ENCODE results near the gene CRYGC.
"Not testable (repeated sequence)": the region's sequence is repeated elsewhere in the genome, so short reads cannot be mapped to it uniquely, and the experiment has no call there.

The CRYGC gene

DNA sequence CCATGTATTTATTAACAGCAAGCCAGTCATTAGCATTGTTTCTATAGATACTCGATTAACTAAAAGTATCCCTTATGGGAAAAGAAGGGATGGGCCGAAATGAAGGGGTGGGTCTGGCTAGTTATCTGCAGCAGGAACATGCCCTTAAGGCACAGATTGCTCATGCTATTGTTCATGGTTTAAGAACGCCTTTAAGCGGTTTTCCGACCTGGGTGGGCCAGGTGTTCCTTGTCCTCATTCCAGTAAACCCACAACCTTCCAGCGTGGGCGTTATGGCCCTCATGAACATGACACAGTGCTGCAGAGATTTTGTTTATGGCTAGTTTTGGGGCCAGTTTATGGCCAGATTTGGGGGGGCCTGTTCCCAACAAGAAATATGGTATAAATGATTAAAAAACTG lies 8.7 kb upstream of the CRYGC start:
- in situ Hi-C loops (cut with MboI; ENCODE audit: low sequenced_read_pairs), result not testable (repeated sequence)

DNA sequence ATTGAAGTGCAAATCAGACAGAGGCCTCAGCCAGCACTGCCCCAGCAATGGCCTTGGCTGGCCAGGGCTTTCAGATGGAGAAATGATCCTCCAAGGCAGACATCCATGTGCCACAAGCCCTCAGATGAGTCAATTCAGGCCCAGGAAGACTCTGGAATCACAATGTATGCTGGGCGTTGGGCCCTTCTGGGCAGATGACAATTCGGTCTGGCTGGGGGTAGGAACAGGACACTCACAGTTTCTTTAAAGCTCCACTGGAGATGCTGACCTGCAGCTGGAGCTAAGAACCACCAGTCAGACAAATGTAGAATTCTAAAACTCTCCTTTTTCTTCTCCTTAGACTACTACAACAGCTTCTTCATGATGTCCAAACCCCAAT lies 7.1 kb upstream of the CRYGC start:
- in situ Hi-C loops (cut with MboI; ENCODE audit: low sequenced_read_pairs), result no loop called here

DNA sequence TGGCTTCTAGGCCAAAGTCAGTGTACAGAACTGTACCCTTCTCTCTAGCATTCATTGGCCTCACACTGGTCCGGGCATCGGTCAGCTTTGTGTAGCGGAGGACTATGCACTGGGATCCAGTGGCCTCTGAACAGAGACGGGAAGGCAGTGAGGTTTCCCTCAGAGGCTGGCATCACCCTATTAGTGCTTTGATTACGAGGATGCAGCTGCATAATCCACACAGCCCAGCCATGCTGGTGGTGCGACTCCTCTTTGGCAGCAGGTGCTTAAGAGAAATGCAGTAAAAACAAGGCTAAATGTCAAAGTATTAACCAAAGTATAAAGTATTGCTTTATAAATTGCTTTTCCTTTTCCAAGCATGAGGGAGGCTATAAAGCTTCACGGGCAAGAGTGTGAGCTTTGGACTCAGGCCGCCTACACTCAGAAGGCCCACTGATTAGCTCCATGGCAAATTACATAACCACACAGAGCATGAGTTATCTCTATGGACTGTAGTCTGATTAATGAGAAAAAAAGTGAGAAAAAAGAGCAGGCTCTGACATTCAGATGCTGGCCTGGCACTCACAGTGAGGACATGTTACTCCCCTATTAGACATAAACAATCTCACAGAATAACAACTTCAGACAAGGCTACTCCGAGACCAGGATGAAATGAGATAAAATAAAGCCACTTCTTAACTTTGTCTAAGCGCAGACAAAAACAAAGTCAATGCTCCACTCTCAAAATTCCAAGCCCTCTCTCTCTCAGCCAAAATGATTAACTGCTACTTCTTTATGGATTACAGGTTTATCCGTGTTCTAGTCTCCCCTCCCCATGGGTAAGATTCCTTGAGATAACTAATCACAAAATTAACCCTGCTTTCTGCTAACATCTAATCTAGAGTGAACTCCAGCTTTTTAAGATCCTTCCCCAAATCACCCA lies 6.4 kb upstream of the CRYGC start:
- in situ Hi-C loops (cut with MboI; ENCODE audit: low sequenced_read_pairs), result no loop called here

DNA sequence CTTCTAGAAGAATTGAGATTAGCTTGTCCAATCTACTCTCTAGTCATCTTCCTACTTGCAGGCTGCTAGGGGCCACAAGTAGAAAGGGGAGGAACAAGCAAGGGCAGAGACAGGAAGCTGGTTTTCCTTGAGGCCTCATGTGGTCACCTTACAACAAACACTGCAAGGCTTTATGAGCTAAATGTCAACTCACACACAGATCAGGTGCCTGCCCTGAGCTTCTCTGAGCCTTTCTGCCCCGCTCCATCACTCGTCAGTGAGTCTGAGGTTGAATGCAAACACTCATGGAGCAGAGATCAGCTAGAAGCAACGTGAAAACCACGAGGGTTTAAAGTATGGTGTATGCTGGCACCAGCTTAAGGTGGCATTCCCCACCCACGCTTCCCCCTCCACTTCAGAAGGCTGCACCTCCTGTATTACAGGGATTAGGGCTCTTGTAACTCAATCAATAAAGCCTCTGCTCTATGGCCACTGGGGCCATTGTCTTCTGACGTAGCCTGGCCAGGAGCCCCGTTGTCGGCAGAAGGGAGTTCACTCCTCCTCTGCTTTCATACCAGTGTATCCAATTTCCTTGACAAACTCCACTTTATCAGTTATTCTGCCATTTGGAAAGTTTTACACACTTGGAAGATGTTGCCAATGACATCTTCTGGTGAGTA lies 5.4 kb upstream of the CRYGC start:
- in situ Hi-C loops (cut with MboI; ENCODE audit: low sequenced_read_pairs), result no loop called here

DNA sequence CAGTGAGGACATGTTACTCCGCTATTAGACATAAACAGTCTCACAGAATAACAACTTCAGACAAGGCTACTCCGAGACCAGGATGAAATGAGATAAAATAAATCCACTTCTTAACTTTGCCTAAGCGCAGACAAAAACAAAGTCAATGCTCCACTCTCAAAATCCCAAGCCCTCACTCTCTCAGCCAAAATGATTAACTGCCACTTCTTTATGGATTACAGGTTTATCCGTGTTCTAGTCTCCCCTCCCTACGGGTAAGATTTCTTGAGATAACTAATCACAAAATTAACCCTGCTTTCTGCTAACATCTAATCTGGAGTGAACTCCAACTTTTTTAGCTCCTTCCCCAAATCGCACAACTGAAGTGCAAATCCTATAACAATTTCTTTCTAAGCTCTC lies 1.1 kb upstream of the CRYGC start:
- in situ Hi-C loops (cut with MboI; ENCODE audit: low sequenced_read_pairs), result no loop called here

DNA sequence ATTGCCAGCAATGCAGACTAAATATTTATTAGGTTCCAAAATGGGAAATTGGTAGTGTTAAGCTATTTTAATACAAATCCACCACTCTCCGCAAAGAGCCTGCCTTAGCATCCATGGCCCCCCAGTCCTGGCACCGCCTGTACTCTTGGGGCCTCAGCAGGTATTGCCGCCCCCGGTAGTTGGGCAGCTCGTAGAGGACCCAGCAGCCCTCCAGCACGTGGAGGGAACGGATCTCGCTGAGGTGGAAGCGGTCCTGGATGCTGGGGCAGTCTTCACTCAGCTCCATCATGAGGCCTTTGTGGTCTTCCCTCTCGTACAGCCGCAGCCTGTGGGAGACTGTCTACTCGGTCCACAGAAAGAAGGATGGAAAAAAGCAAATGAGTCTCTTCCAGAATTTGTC lies 1.5 kb downstream of the CRYGC start:
- in situ Hi-C loops (cut with MboI; ENCODE audit: low sequenced_read_pairs), result no loop called here

DNA sequence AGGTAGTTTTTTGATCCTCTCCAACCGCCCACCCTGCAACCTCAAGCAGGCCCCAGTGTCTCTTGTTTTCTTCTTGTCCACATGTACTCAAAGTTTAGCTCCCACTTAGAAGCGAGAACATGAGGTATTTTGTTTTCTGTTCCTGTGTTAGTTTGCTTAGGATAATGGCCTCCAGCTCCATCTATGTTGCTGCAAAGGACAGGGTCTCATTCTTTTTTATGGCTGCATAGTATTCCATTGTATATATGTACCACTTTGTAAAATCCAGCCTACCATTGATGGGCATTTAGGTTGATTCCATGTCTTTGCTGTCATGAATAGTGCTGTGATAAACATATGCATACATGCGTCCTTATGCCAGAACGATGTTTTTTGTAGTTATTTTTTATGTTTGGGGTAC lies 2.5 kb downstream of the CRYGC start:
- in situ Hi-C loops (cut with MboI; ENCODE audit: low sequenced_read_pairs), result no loop called here

DNA sequence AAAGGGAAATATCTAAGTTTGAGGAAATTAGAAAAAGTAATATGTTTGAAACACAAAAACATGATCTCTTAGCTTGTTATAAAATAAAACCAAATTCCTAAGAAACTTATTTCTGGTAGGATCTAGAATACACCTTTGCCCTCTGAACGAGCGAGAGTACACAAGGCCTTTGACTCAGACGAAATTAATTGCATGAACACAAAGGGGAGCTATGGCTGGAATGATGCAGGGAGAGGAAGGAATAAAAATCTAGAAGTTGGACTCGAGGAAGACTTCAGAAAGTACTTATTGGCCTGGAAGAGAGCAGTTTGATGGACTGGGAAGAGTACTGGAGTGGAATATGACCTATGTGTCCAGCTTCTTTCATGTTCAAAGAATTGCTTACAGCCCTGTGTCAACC lies 4.4 kb downstream of the CRYGC start:
- in situ Hi-C loops (cut with MboI; ENCODE audit: low sequenced_read_pairs), result no loop called here

DNA sequence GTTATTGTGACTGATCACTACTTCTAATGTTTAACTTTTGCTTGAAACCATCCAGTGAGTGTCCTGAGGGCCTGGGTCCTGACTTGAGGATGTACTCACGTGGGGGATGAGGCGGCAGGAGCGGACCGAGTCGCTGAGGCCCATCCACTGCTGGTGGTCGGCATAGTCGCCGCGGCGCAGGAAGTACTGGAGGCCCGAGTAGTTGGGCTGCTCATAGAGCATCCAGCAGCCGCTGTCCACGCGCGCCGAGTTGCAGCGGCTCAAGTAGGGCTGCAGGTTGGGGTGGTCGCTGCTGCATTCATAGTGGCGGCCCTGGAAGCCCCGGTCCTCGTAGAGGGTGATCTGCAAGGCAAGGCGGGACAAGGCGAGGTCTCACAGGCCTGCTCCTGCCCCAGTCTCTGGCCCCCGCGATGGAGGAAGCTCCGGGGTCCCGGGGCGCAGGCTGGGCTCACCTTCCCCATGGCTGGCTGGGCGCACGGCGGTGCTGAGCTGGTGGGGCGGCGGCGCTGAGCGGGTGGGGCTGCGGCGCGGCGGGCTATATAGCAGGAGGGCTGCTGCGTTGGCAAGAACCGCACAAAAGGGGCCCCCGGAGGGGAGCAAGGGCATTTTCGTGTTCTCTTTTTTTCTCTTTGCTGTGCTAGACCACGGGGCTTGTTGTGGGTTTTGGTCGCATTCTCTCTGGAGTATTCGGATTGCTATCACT lies 5.5 kb downstream of the CRYGC start, which contains the start of gene CRYGD:
Gene CRYGD, minus strand, starts transcription at position 512 of the 703 bp plus-strand sequence. Its CDS starts 51 bp downstream, at position 461.
- in situ Hi-C loops (cut with MboI; ENCODE audit: low sequenced_read_pairs), result not testable (repeated sequence)

DNA sequence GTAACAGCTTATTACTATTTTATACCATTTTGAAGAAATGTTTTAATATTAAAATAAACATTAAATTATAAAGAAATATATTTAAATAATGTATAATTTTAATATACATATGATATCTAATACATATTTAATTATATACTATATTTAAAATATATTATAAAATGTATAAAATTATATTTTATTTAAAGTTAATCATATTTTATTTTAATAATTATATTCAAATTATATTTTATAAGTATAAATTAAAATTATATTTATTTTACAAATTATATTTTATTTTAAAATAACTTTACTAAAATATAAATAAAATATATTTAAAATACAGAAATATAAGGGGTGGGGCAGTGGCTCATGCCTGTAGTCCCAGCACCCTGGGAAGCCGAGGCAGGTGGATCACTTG lies 7.4 kb downstream of the CRYGC start:
- in situ Hi-C loops (cut with MboI; ENCODE audit: low sequenced_read_pairs), result no loop called here

DNA sequence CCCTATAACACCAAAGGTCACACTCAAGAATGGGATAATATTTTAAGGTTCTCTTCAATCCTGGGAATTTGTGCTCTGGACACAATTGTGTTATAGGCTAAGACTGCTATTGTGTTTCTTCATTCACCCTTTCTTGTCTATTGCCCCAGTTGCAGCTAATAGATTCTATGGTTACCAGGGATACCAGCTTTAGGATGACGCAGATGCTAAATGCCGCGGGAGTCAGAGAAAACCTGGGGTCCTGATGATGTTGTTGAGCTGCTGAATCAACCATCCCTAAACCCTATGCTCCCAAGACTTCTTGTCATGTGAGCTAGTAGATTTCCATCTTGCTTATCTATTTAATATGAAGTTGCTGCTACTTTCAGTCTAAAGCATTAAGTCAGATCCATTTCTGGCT lies 10.7 kb downstream of the CRYGC start:
- in situ Hi-C loops (cut with MboI; ENCODE audit: low sequenced_read_pairs), result no loop called here

DNA sequence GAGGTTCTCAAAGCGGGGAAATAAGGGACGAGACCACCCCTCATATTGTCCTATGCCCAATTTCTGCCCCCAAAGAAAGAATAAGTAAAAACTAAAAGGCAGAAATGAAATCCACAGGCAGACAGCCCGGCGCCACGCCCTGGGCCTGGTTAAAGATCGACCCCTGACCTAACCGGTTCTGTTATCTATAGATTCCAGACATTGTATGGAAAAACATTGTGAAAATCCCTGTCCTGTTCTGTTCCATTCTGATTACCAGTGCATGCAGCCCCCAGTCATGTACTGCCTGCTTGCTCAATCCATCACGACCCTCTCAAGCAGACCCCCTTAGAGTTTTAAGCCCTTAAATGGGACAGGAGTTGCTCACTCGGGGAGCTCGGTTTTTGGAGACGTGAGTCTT lies 12.2 kb downstream of the CRYGC start:
- in situ Hi-C loops (cut with MboI; ENCODE audit: low sequenced_read_pairs), result not testable (repeated sequence)

DNA sequence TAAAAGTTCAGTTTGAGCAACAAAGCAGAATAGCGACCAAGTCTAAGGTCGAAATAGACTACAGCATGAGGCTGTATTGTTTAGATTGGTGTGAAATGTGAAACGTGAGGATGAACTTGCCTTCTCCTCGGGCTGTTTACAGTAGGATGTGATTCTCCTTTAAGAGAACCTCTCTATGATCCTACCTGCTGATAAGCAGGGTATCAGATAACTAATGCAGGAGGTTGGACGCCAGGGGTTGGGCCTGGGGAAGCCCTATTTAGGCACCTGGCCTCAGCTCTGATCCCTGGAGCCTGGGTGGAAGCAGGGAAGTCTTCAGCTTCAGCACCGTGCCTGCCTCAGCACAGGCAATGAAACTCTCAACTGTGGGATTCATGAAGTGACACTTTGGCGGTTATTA lies 16.7 kb downstream of the CRYGC start:
- in situ Hi-C loops (cut with MboI; ENCODE audit: low sequenced_read_pairs), result no loop called here

DNA sequence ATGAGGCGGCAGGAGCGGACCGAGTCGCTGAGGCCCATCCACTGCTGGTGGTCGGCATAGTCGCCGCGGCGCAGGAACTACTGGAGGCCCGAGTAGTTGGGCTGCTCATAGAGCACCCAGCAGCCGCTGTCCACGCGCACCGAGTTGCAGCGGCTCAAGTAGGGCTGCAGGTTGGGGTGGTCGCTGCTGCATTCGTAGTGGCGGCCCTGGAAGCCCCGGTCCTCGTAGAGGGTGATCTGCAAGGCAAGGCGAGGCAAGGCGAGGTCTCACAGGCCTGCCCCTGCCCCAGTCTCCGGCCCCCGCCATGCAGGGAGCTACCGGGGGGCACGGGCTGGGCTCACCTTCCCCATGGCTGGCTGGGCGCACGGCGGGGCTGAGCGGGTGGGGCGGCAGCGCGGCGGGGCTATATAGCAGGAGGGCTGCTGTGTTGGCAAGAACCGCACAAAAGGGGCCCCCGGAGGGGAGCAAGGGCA lies 17.3 kb downstream of the CRYGC start:
- in situ Hi-C loops (cut with MboI; ENCODE audit: low sequenced_read_pairs), result not testable (repeated sequence)

DNA sequence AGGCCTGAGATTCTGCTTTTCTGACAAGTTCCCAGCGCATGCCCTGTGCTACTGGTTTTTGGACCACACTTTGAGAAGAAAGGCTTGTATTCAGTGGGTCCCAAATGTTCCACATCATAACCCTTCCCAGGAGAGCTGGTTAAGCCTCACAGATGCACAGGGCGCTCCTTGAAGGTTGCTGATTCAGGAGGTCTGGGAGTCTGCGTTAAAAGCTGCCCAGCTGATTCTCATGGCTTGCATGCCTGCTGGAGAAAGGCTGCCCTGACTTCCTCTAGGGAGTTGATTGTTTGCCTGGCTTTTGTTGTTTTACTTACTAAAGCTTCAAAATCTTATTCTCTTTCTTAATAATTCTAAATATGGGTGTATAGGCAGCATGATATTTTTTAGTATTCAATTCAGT lies 26.0 kb downstream of the CRYGC start:
- in situ Hi-C loops (cut with MboI; ENCODE audit: low sequenced_read_pairs), result no loop called here

DNA sequence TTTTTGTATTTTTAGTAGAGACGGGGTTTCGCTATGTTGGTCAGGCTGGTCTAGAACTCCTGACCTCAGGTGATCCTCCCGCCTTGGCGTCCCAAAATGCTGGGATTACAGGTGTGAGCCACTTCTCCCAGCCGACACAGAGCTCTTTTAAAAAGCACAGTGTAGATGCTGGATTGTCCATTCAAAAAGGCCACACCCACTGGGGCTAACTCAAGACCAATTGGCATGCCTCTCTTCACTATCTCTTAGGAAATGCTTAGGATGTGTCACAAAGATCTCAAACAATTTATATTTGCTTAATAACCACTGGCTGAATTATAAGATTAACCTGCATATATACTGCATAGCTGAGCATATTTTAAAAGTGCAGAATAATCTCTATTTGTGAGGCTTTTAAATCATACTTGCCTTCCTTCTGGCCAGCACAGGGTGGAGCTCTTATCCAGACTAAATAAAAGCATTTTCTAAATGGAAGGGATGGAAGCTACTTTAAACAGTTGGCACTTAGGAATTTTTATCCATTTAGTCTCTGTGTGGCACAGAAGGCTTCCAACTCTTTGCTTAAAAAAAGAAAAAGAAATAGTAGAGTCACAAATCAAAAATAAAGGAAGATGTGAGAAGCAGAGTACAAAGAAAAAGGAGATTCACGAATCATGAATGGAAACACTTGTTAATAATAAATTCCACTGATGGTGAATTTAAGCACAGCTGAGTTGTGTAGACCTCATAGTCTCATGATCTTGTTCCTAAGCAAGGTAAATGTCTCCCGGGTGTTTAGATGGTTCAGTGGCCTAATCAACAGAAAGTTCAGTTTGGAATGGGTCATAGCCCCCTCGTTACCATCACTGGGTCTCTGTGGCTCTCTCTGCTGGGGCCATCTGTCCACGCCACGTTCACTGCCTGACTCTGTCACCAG lies 27.7 kb downstream of the CRYGC start:
- in situ Hi-C loops (cut with MboI; ENCODE audit: low sequenced_read_pairs), result no loop called here

DNA sequence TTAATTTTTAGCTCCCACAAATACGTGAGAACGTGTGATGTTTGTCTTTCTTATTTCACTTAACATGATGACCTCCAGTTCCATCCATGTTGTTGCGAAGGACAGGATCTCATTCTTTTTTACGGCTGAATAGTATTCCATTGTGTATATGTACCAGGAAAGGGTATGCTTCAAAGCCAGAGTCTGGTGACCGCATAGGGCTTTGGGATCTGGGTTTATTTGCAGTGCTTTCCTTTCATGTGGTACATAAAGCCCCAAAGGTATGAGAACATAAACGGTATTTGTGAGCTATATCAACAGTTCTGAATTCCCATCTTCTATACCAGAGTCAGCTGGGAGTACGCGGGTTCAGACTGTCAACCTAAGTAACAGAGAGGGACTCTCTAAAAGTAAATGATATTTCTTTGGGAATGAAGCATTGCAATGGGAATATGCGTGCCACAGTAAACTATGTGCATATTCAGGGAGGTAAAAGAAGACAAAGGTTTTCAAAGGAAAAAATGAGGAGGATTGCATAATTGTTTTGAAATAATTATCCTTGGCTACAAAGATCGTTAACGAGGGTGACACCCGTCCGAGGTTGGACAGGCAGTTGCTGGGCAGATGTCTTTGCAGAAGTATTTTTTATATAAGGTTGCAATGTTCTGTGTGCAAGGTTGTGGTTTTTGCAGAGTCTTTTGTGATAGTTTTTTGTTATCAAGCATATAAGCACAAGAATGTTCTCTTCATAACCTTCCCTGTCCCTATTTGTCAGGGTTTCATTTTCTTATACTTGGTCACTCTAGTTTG lies 29.8 kb downstream of the CRYGC start:
- in situ Hi-C loops (cut with MboI; ENCODE audit: low sequenced_read_pairs), result no loop called here

DNA sequence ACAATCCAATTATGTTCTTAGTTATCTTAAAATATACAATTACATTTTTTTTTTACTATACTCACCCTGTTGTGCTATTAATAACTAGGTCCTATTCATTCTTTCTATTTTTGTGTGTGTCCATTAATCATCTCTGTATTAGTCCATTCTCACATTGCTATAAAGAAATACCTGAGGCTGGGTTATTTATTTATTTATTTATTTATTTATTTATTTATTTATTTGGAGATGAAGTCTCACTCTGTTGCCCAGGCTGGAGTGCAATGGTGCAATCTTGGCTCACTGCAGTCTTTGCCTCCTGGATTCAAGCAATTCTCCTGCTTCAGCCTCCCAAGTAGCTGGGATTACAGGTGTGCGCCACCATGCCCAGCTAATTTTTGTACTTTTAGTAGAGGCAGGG lies 30.9 kb downstream of the CRYGC start:
- in situ Hi-C loops (cut with MboI; ENCODE audit: low sequenced_read_pairs), result not testable (repeated sequence)

DNA sequence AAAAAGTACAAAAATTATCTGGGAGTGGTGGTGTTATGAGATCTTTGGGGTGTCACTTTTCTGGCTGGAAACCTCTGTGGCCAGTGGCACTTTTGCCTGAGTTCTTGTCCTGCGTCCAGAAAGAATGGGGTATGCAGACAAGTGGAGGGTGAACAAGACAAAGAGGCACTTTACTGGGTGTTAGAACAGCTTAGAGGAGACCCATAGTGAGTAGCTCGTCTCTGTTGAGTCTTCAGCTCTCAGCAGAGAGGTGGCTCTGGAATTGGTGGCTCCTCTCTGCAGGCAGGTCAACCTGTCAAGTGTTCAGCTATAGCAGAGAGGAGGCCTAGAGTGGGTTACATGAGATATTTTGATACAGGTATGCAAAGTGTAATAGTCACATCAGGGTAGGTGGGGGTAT lies 31.4 kb downstream of the CRYGC start:
- in situ Hi-C loops (cut with MboI; ENCODE audit: low sequenced_read_pairs), result no loop called here

DNA sequence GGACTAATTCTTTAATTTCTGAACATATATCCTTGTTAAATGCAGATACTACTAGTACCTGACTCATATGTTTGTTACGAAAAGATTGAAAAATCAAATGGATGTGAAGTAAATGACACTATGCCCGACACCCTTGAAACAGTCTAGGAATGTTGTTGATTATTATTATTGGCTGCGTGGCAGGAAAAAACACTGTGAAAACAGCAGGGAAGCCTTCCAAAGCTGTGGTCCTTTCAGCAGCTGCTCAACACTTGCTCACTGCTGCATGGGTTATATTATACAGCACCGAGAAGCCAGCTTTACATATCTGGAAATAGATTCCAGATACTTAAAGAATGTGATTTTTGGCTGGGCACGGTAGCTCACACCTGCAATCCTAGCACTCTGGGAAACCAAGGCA lies 31.8 kb downstream of the CRYGC start:
- in situ Hi-C loops (cut with MboI; ENCODE audit: low sequenced_read_pairs), result no loop called here
